ENCODE data around the gene AIFM1. TPM values are rescaled to one million over a fixed set of nuclear protein-coding genes. Genes with fewer than 3 reads are reported as not detected.

AIFM1 gene
- total RNA-seq, 2 donors from 2014 or later = 85.2 to 89.0 TPM

- no peak for TF ChIP-seq CTCF (IDR thresholded peaks at IDR 0.05)
- Histone ChIP-seq H3K9me3 (no peaks in the 10 kb centered on the region), H3K36me3 (no peaks in the 10 kb centered on the region), H3K9ac (ENCODE audit: low read depth in 2 of 2, low read length in 2 of 2) (no peak overlapping the region), H3K4me1 (no peaks in the 10 kb centered on the region), H3K4me3 (peak overlapping the region; percentile 37), H3K27ac (no peak overlapping the region), H3K27me3 (no peaks in the 10 kb centered on the region)
- intact Hi-C loops (cut with DNase I) = no loop called here
- peak; percentile 35 for DNase-seq
These were observed 5.3 kb upstream of the AIFM1 start for GRCh38 chrX:130170752-130171445.

- no peaks in the 10 kb centered on the region for H3K36me3 ChIP-seq
- no peak overlapping the region for H3K27ac ChIP-seq
- no peaks in the 10 kb centered on the region for H3K4me1 ChIP-seq
- intact Hi-C loops (cut with DNase I) = no loop called here
- H3K4me3 ChIP-seq = no peak overlapping the region
- no peaks in the 10 kb centered on the region for H3K9me3 ChIP-seq
- no peak overlapping the region for H3K9ac ChIP-seq (ENCODE audit: low read depth in 2 of 2, low read length in 2 of 2)
- DNase-seq = no peak
- TF ChIP-seq CTCF (IDR thresholded peaks at IDR 0.05) = no peak
- no peaks in the 10 kb centered on the region for H3K27me3 ChIP-seq
These were observed 1.4 kb upstream of the AIFM1 start for GRCh38 chrX:130167040-130167439.

GRCh38 chrX:130166503-130166777, 799 bp upstream of the AIFM1 start:
- Histone ChIP-seq H3K36me3 (no peaks in the 10 kb centered on the region), H3K27ac (peak overlapping the region; percentile 87), H3K27me3 (no peaks in the 10 kb centered on the region), H3K4me1 (no peaks in the 10 kb centered on the region), H3K9me3 (no peaks in the 10 kb centered on the region), H3K4me3 (peak overlapping the region; percentile 47), H3K9ac (ENCODE audit: low read depth in 2 of 2, low read length in 2 of 2) (peak overlapping the region in 1 of 2 donors; percentile 66)
- intact Hi-C loops (cut with DNase I) = no loop called here
- no peak for TF ChIP-seq CTCF (IDR thresholded peaks at IDR 0.05)
- DNase-seq = no peak

- DNase-seq = no peak
- Histone ChIP-seq H3K9me3 (no peaks in the 10 kb centered on the region), H3K4me1 (no peaks in the 10 kb centered on the region), H3K27ac (peak overlapping the region; percentile 87), H3K9ac (ENCODE audit: low read depth in 2 of 2, low read length in 2 of 2) (peak overlapping the region; percentile 60 to 65), H3K4me3 (peak overlapping the region; percentile 47), H3K36me3 (no peaks in the 10 kb centered on the region), H3K27me3 (no peaks in the 10 kb centered on the region)
- TF ChIP-seq CTCF (IDR thresholded peaks at IDR 0.05) = no peak
- intact Hi-C loops (cut with DNase I) = no loop called here
These were observed 399 bp downstream of the AIFM1 start for GRCh38 chrX:130165181-130165702.

- Histone ChIP-seq H3K4me1 (no peaks in the 10 kb centered on the region), H3K4me3 (no peak overlapping the region)
- DNase-seq = no peak
These were observed 2.2 kb downstream of the AIFM1 start for GRCh38 chrX:130163398-130163797.

More at GRCh38 chrX:130163398-130163797, 2.2 kb downstream of the AIFM1 start:
- intact Hi-C loops (cut with DNase I) = no loop called here
- no peaks in the 10 kb centered on the region for H3K9me3 ChIP-seq
- no peak for TF ChIP-seq CTCF (IDR thresholded peaks at IDR 0.05)
- H3K27ac ChIP-seq = no peak overlapping the region
- no peaks in the 10 kb centered on the region for H3K36me3 ChIP-seq
- no peak overlapping the region for H3K9ac ChIP-seq (ENCODE audit: low read depth in 2 of 2, low read length in 2 of 2)
- H3K27me3 ChIP-seq = no peaks in the 10 kb centered on the region

Measured in colonic mucosa (tissue), 4 donors.